VCaP (cell line): ENCODE data around the gene AGPAT1.

Experiments used
- H3K27ac ChIP-seq: fragments of 450-650 bp; 2 replicates; pipeline ENCODE4 v1.5.1; 2017
- CTCF ChIP-seq: fragments of 450-650 bp; conservative IDR thresholded peaks from 2 replicates; pipeline ENCODE4 v1.5.1; 2017; ENCODE audit warnings: mild to moderate bottlenecking, moderate library complexity

AGPAT1 gene

GRCh38 chr6:32128751-32129296 lies 47.1 kb downstream of the AGPAT1 start:
- peak overlapping the region; percentile 80 for H3K27ac ChIP-seq
- no peak for TF ChIP-seq CTCF

GRCh38 chr6:32127717-32128592 lies 47.9 kb downstream of the AGPAT1 start, which contains the start of gene ATF6B:
ATF6B (minus strand) TSS chr6:32128246; CDS start chr6:32128207, 39 bp downstream.
- peak within 1 kb of the TSS; percentile 80 for H3K27ac ChIP-seq
- TF ChIP-seq CTCF = no peak

- peak overlapping the region; percentile 80 for H3K27ac ChIP-seq
- no peak for TF ChIP-seq CTCF
Observed at GRCh38 chr6:32127409-32127716, 48.5 kb downstream of the AGPAT1 start.

GRCh38 chr6:32126880-32127279 lies 49.0 kb downstream of the AGPAT1 start:
- H3K27ac ChIP-seq = peak overlapping the region; percentile 80; the same call in 1 of the 2 replicates
- TF ChIP-seq CTCF = no peak

GRCh38 chr6:32123681-32124080 lies 52.2 kb downstream of the AGPAT1 start:
- no peak for TF ChIP-seq CTCF
- H3K27ac ChIP-seq = no peak overlapping the region

GRCh38 chr6:32120573-32121059 lies 55.3 kb downstream of the AGPAT1 start:
- no peak for TF ChIP-seq CTCF
- no peak overlapping the region for H3K27ac ChIP-seq

- no peak overlapping the region for H3K27ac ChIP-seq
- peak; percentile 95 for TF ChIP-seq CTCF
Observed at GRCh38 chr6:32118782-32119628, 56.9 kb downstream of the AGPAT1 start.
